Stomach (tissue), 4 donors: ENCODE results near the gene CPAMD8.

Experiments
- EP300 ChIP-seq: sonication (generic); formaldehyde crosslinking; IDR thresholded peaks from one replicate; pipeline ENCODE4 v1.6.1; 2017; ENCODE audit warnings: antibody characterized with exemption
- POLR2A ChIP-seq, 4 donors: fragments of 450-650 bp; IDR thresholded peaks; one replicate each; pipeline ENCODE4 v1.6.1; 2016; ENCODE audit warnings: antibody characterized with exemption in 4 of 4, control low read depth in 2 of 4, mild to moderate bottlenecking in 1 of 4, moderate library complexity in 1 of 4
- POLR2AphosphoS5 ChIP-seq, 3 donors: sonication (generic); formaldehyde crosslinking; IDR thresholded peaks; one replicate each; pipeline ENCODE4 v1.6.1; 2016; ENCODE audit warnings: antibody characterized with exemption in 3 of 3
- TF ChIP-seq, protein P1 (sequence below), 7 experiments: fragments of 450-650 bp in 4 of 7; fragments of 200-600 bp in 3 of 7; sonication (generic) in 3 of 7; IDR thresholded peaks; one replicate each; pipeline ENCODE4 v1.5.1; 2016 to 2019; ENCODE audit warnings: antibody characterized with exemption in 7 of 7, control low read depth in 2 of 7, mild to moderate bottlenecking in 1 of 7

- TF ChIP-seq POLR2AphosphoS5 (IDR thresholded peaks at IDR 0.05) (no peak), POLR2A (IDR thresholded peaks at IDR 0.05) (no peak), EP300 (no peak)
- TF ChIP-seq, protein P1, sequence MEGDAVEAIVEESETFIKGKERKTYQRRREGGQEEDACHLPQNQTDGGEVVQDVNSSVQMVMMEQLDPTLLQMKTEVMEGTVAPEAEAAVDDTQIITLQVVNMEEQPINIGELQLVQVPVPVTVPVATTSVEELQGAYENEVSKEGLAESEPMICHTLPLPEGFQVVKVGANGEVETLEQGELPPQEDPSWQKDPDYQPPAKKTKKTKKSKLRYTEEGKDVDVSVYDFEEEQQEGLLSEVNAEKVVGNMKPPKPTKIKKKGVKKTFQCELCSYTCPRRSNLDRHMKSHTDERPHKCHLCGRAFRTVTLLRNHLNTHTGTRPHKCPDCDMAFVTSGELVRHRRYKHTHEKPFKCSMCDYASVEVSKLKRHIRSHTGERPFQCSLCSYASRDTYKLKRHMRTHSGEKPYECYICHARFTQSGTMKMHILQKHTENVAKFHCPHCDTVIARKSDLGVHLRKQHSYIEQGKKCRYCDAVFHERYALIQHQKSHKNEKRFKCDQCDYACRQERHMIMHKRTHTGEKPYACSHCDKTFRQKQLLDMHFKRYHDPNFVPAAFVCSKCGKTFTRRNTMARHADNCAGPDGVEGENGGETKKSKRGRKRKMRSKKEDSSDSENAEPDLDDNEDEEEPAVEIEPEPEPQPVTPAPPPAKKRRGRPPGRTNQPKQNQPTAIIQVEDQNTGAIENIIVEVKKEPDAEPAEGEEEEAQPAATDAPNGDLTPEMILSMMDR (IDR thresholded peaks at IDR 0.05), result no peak
These were observed 165.6 kb downstream of the CPAMD8 start for GRCh38 chr19:16861011-16861410.
